Right ventricle myocardium superior (tissue), 1 donor: ENCODE measurements around the gene CIRBP. TPM values are rescaled to one million over a fixed set of nuclear protein-coding genes. Genes with fewer than 3 reads are reported as not detected.
"Not testable (repeated sequence)": the region's sequence is repeated elsewhere in the genome, so short reads cannot be mapped to it uniquely, and the experiment has no call there.

Experiments used
- ATAC-seq: fragments of 200-7000 bp; cut with Tn5 transposase; one replicate; pipeline ENCODE4 v1.9.1; 2020; ENCODE audit warnings: mild to moderate bottlenecking; ENCODE audit not compliant: poor library complexity
- DNase-seq: peaks from one replicate; pipeline ENCODE4 v3.0.0-alpha.2; 2020
- intact Hi-C: fragments of 100-400 bp; cut with DNase I; formaldehyde crosslinking; loops from one replicate; pipeline ENCODE4 v1.11.2; 2022
- total RNA-seq: library from RNA; stranded (reverse); fragmentation: NEBNext Ultra II Directional; extraction: Animal tissue kit (Norgen Biotek cat#: 25700); gene quantifications from one replicate; pipeline ENCODE4 v1.2.1, GENCODE V29; 2021
- donor health status: DM: no; HTN: yes; CAD: no; lungs with severe emphysema.

Gene CIRBP
- total RNA-seq, 1 donor from 2014 or later: 219 TPM

DNA sequence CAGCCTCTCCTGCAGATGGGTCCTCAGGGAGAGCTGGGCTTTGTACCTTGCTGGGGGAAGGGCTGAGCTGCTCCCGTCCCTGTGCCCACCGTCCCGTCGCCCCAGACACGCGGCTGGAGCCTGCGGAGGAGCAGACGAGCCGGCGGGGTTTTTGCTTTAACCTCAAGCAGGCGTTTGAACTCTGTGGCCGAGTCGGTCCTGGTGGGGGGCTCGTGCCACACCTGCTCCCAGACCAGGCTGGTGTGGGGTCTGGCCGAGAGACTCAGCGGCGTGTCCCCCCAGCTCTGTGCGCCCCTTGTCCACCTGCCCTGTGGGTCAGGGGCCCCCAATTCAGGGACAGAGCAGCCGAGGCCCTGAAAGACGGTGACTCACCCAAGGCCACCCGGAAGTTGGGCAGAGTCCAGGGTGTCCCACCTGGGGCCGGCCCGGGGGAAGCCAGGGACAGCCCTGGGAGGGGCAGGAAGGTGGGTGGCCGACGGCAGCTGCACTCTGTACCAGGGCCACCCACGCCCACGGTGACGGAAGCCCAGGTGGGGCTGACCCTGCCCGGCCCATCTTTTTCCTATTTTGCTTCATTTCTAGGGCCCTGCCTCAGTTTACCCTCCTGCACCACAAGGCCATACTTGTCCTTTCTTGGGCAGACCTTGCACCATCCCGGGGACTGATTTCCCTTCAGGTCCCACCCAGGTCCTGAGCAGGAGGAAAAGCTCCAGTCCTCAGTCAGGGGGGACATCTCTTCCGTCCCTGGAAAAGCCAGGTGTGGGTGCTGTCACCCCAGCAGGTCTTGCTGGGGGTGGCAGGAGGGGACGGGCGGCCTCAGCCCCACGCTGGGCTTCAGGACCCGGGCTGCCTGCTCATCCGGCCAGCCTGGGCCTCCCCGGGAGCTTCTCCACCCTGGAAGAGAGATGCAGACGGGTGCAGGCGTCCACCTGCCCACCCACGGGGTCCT, 21.8 kb downstream of the CIRBP start:
- no peak for ATAC-seq

DNA sequence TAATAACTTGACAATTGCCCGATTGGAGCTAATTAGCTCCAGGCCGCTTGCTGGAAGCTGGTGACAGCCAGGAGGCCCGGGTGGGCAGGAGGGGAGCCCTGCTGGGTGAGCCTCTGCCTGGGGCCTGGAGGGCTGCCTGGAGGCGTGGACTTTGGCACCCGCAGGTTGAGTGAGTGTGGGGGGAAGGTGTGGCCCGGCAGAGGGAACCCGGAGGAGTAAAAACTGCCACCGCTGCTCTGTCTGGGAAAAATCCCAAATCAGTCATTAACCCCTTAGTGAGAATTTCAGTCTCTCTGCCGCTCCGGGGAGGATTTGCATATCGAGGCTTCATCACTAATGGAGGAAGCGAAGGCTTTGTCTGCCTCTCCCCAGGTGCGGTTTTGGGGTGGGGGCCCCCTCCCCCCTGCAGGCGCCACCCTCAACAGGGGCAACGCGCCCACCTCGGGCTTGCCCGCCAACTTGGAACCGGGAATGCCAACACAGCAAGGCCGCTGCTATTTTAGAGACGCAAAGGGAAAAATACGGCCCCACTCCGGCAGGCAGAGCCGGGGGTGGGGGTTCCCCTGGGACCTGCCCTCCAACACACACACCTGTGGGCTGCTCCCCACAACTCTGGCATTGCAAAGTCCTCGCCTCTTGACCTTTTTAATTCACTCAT, 22.8 kb downstream of the CIRBP start:
- ATAC-seq: no peak
- no peak for DNase-seq
- intact Hi-C loops: no loop called here

More for the DNA sequence above, 21.8 kb downstream of the CIRBP start:
- DNase-seq: no peak
- intact Hi-C loops: no loop called here

DNA sequence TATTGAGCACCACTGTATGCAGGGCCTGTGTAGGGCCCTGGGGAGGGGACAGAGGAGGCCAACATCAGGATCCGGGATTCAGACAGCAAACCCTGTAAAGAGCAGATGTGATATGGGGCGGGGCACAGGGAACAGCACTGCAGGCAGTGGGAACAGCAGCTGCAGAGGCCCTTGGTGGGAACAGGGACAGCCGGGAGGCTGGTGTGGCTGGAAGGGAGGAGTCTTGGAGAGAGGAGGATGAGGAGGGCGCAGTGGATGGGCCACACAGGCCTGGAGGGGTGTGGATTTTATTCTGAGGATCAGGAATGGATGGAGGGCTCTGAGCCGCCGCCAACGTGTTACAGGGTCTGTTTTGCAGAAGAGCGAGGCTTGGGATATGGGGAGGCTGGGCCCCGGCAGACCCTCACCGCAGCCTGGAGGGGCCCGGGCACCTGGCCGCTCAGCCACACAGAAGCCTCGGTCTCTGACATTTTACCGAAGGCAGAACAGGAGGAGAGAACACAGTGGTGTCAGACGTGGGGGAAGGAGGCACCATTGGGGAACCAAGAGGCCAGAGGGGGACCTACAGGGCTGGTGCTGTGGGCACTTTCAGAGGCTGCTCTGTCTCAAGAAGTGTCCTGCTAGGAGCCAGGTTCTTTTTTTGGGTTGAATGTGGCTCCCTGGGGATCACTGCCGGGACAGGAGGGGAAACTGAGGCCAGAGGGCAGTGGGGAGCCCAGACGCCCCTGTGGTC, 23.5 kb downstream of the CIRBP start:
- ATAC-seq (no peak), DNase-seq (no peak)
- intact Hi-C loops: no loop called here

DNA sequence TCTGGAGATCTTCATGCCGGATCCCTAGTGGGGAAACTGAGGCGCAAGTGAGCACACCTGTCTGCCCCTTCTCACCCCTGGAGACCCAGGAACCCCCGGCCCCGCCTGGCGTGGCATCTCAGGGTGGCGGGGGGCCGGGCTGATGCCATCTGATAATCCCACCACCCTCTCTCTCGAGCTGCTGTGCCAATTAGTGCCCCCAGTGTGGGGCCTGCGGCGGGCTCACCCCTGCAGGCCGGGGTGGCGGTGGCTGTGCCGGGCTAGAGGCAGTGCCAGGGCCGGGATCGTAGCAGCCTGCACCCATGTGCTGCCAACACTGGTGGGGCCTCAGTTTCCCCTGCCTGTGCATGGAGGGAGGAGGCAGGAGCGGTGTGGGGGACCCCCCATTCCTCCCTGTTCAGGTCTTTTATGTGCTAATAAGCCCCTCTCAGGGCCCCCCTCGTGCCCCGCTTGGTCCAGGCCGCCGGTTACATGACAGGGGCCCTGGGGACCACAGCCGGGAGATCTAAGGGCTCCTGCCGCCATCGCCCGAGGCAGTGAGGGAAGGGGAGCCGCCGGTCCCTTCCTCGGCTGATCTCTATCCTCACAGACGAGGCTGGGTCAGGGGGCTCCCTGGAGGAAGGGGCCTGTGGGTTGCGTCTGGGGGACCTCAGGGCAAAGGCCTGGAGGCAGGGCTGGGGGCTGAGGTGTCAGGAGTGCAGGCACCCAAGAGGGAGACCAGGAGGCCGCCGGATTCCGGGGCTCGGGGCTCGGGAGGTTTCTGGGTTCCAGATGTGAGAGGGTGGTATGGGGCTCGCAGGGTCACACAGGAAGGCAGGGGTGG, 24.9 kb downstream of the CIRBP start:
- DNase-seq (no peak), ATAC-seq (no peak)
- intact Hi-C loops: no loop called here

DNA sequence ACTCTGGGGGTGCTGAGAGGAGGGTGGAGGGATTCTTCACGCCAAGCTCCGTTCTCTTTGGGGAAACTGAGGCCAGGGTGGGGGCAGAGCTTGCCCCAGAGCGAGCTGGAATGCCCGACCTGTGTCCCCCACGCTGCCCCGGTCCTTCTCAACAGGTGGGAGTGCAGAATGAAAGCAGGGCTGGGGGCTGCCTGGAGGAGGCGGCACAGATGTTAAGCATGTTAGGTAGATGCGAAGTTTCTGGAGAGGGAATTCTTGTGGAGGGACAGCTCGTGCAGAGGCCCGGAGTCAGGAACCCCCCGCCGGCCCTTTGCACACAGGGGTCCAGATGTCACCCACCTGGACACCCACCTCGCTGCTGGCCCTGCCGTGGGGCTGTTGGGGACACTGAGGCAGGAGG, 25.6 kb downstream of the CIRBP start:
- intact Hi-C loops: no loop called here
- no peak for ATAC-seq
- DNase-seq: no peak

DNA sequence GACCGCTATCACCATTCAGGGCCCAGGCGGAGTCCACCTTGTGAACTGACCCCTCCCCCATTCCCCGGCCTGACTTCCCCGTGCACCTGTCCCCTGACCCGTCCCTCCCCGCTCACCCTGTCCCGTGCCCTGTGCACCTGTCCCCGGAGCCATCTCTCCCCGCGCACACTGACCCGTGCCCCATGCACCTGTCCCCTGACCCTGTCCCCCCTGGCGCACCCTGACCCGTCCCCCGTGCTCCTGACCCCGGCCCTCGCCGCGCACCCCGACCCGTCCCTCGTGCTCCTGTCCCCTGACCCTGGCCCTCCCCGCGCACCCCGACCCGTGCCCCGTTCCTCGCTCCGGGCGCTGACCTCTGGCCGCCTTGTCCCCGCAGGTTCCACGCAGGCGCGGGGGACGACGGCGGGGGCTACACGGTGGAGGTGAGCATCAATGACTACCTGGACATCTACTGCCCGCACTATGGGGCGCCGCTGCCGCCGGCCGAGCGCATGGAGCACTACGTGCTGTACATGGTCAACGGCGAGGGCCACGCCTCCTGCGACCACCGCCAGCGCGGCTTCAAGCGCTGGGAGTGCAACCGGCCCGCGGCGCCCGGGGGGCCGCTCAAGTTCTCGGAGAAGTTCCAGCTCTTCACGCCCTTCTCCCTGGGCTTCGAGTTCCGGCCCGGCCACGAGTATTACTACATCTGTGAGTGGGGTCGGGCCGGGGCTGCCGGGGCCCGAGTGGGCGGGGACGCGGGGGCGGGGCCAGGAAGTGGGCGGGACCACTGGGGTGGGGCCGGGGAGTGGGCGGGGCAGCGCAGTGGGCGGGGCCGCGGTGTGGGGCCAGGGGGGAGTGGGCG, 26.3 kb downstream of the CIRBP start:
- intact Hi-C loops: no loop called here
- no peak for ATAC-seq
- no peak for DNase-seq

DNA sequence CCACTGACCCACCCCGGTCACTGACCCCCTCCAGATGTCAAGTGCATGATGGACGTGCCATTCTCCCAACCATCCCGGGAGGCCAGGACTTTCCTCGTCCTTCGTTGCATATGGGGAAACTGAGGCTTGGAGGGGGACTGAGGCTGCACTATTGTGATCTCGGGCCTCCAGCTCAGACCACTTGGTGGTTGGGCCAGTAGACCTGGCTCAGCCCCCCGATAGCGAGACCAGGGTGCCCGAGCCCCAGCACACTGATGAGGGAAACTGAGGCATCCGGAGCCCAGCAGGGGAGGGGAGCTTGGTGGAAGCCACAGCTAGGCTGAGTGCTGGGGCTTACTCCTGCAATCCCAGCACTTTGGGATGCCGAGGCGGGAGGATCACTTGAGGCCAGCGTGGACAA, 26.9 kb downstream of the CIRBP start:
- DNase-seq (no peak), ATAC-seq (no peak)
- intact Hi-C loops: no loop called here

DNA sequence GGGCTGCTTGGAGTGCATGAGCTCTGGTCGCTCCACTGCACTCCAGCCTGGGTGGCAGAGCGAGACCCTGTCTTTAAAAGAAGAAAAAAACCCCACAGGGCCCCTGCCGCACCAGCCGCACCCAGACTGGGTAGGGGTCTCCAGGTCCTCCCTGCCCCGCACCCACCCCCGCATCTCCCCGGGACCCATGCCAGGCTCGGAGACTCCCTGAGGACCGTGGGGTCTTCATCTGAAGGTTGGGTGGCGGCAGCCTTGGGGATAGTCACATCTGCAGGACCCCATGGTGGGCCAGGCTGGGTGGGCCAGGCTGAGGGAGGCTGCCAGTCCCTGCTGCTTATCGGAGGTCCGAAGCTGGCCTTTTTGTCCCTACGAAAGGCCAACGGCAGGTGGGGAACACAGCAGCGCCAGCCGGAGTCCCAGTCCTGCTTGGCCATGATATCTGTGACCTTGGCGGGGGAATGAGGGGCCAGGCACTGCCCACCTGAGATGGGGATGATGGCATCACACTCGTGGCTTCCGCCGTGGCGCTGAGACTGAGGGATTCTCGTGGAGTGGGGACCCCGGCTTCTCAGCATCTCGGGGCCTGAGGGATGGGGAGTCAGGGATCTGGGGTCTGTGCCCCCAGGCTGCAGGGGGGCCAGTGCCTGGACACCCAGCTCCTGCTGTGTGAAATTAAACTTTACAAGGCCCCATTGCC, 27.6 kb downstream of the CIRBP start:
- intact Hi-C loops: no loop called here
- DNase-seq: no peak

DNA sequence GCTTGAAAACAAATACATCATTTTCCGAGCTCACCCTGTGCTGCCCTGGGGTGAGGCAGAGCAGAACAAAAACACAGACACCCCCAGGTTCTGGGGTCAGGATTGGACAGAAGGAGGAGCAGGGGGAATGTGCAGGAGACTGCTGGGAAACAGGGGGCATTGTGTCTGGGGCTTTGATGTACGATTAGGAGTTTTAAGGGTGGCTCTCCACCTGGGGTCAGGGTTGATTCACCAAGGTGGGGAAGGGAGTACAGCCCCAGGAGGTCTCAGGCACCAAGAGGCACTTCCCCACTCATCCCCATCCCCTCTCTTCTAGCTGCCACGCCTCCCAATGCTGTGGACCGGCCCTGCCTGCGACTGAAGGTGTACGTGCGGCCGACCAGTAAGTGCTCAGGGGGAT, 29.1 kb downstream of the CIRBP start:
- DNase-seq (no peak), ATAC-seq (no peak)
- intact Hi-C loops: no loop called here

More for the DNA sequence above, 27.6 kb downstream of the CIRBP start:
- no peak for ATAC-seq

DNA sequence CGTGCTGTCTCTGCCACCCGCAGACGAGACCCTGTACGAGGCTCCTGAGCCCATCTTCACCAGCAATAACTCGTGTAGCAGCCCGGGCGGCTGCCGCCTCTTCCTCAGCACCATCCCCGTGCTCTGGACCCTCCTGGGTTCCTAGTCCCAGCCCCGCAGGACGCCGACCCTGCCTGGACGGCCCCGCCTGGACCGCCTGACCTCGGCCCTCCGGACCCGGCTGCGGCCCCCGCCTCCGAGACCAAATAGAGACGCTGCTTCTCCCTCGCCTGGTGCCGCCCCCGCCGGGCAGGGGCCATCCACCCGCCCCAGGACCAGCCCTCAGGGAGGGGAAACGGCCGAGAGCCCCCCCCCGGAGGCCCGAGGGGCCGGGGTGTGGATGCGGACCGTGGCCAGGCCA, 30.7 kb downstream of the CIRBP start:
- intact Hi-C loops: no loop called here
- ATAC-seq: no peak

DNA sequence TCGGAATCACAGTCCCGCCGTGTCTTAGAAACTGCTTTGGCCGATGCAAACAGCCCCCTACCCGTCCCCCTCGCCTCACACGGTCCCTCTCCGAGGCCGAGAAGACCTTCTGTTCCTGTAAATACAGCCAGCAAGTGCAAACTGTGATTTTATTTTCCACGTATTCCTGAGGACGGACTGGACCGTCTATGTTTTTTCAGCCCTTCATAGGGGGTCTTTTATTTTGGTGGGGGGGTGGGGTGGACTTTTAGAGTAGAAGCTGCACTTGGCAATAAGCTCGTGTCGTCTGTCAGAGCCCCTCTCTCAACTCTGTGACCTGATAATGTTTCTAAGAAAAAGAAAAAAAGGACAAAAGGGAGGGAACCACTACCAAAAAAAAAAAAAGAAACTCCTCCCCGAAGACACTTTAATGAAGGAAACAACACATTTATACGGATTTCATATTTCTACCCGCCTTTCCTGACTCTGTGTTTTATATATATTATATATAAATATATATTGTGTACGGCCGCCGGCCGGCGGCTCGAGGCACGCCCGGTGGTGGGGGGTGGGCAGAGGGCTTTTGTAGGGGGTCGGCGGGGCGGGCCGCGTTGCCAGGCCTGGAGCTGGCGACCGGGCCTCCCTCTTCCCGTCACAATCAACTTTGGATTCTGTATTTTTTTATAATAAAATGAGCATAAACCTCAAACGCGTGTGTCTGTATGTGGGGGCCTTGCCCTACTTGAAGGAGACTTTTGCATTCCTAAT, 31.8 kb downstream of the CIRBP start:
- no peak for ATAC-seq
- DNase-seq: no peak
- intact Hi-C loops: no loop called here

More for the DNA sequence above, 30.7 kb downstream of the CIRBP start:
- DNase-seq: no peak

DNA sequence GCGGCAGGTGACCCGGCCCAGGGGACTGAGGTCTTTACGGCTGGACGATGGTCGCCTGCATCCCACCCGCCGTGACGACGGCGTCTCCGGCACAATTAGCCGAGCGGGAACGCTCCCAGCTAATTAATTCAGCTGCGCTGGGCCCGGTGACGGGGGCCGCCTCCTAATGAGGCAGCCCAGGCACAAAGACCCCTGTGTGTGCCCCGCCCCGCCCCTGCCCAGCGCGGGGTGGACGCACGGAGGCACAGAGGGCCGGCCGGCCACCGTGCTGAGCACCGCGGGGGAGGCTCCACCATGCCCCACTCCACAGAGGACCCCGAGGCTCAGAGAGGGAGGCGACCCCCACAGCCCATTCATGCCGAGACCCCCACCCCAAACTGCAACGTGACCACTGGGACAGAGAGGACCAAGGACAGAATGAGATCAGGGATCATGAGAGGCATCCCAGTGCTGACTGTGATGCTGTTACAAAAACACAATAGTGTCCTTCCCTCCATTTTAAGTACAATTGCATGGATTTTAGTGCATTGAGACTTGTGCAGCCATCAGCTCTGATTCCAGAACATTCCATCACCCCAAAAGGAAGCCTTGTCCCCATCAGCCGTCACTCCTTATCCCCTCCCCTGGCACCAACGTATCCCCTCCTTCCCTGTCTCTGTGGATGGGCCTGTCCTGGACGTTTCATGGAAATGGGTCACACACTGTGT, 33.6 kb downstream of the CIRBP start:
- DNase-seq: no peak
- no peak for ATAC-seq
- intact Hi-C loops: no loop called here

DNA sequence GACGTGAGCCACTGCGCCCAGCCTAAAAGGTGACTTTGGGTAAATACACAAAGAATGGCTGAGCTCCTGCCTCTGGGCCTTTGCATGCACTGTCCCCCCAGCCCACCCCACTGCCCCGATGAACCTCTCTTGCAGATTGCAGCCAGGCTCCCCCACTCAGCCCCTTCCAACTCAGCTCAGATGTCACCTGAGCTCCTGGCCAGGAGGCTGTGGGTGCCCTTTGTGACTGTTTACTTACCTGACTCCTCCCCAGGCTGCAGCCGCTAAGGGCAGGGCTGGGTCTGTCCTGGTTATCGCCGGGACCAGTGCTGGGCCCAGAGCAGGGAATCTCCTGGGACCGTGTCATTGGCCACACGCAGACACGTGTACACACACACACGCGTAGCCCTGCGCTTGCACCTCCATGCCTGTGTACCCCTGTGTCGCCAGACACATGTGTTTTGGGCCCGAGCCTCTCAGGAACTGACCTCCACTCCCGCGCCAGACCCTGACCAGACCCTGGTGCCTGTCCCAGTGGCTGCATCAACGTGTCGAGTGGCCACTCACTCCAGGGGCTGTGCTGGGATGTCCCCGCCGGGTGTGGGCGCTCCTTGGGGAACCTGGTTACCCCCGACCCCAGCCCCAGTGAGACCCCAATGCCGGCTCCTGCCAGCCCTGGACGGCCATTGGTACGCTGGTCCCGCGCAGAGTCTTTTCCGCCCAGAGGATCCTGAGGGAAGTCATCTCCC, 35.2 kb downstream of the CIRBP start:
- no peak for DNase-seq
- intact Hi-C loops: no loop called here
- no peak for ATAC-seq

DNA sequence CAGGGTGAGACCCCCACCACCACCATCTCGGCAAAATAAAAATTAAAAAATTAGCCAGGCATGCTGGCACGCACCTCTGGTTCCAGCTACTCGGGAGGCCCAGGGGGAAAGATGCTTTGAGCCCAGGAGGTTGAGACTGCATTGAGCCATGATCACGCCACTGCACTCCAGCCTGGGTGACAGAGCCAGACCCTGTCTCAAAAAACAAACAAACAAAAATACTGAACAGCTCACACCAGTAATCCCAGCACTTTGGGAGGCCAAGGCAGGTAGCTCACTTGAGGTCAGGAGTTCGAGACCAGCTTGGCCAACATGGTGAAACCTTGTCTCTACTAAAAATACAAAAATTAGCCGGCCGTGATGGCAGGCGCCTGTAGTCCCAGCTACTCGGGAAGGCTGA, 36.2 kb downstream of the CIRBP start:
- DNase-seq, ATAC-seq, intact Hi-C loops: not testable (repeated sequence)

DNA sequence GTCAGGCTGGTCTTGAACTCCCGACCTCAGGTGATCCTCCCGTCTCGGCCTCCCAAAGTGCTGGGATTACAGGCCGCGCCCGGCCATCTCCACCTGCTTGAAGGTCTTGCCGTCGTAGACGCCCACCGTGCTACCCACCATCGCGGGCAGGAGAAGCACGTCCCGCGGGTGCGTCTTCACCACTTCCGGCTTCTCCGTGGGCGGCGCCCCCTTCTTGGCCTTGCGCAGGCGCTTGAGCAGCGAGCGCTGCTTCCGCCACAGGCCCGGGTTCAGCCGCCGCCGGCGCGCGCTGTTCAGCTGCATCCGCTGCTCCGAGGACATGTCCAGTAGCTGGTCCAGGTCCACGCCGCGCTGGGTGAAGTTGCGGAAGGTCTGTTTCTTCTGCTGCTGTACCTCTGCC, 38.2 kb downstream of the CIRBP start:
- ATAC-seq (no peak), DNase-seq (no peak)
- intact Hi-C loops: no loop called here
